ENCODE results near the gene HOXA9.

Gene HOXA9

GRCh38 chr7:27150568-27151340 is 14.6 kb downstream of the HOXA9 start:
- H3K27ac ChIP-seq (ENCODE audit: low read length): no peak overlapping the region
- H3K36me3 ChIP-seq (ENCODE audit: insufficient read depth, low read depth, low read length): no peaks in the 10 kb centered on the region
- H3K9ac ChIP-seq (ENCODE audit: low read depth, low read length): no peak overlapping the region
- no peaks in the 10 kb centered on the region for H3K4me1 ChIP-seq (ENCODE audit: insufficient read depth, low read length)
- H3K27me3 ChIP-seq (ENCODE audit: insufficient read depth, low read length): peaks cover 100% of the 10 kb centered on the region
- peaks cover 20% of the 10 kb centered on the region; the same call in 1 of the 2 replicates for H3K9me3 ChIP-seq (ENCODE audit: insufficient read depth, low read depth, low read length)
- H3K4me3 ChIP-seq (ENCODE audit: low read length): peak overlapping the region; percentile 29; the same call in 1 of the 2 replicates

GRCh38 chr7:27149842-27150567 is 15.3 kb downstream of the HOXA9 start:
- H3K36me3 ChIP-seq (ENCODE audit: insufficient read depth, low read depth, low read length): no peaks in the 10 kb centered on the region
- H3K27me3 ChIP-seq (ENCODE audit: insufficient read depth, low read length): peaks cover 100% of the 10 kb centered on the region
- no peak overlapping the region for H3K4me3 ChIP-seq (ENCODE audit: low read length)
- no peak overlapping the region for H3K27ac ChIP-seq (ENCODE audit: low read length)
- H3K9ac ChIP-seq (ENCODE audit: low read depth, low read length): no peak overlapping the region
- H3K9me3 ChIP-seq (ENCODE audit: insufficient read depth, low read depth, low read length): peaks cover 17% of the 10 kb centered on the region; the same call in 1 of the 2 replicates
- H3K4me1 ChIP-seq (ENCODE audit: insufficient read depth, low read length): no peaks in the 10 kb centered on the region

DNA sequence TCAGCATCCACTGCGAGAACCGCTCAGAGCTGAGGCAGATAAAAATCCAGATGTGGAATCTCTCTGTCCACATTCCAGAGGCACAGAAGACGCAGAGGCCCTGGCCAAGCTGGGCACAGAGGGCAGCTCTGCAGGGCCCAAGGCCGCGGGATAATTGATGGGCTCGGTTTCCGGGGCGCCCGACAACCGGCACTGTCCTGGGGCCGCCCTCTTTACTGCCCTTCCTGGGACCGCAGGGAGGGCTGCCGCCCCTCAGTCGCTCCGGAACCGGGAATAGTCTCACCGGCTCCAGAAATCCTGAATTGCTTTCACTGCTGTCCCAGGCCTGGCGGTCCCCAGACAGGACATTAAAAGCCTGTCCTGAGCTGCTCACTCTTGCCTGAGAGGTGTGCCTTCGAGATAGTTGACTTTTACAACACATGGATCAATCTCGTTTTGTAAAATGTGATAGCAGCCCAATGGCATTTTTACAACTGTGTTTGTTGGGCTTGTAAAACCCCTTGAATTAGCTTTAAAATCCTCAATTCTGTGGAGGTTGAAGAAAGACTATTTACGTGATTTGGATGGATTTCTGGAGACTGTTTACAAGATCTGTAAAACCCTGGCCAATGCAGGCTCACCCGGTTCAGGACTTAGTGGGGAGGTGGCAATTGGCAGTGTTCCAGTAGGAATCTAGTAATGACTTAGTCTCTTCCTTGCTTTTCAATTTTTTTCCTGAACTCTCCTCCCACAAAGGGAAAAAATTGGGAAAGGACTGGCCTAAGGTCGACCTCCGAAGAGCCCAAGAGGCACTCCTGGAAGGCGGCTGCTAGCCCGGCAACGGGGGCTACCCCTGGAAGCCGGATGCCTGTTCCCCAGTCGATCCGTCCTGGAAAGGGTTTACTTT is 16.3 kb downstream of the HOXA9 start:
- H3K27ac ChIP-seq (ENCODE audit: low read length): no peak overlapping the region
- H3K9ac ChIP-seq (ENCODE audit: low read depth, low read length): no peak overlapping the region
- H3K4me3 ChIP-seq (ENCODE audit: low read length): no peak overlapping the region
- peaks cover 100% of the 10 kb centered on the region for H3K27me3 ChIP-seq (ENCODE audit: insufficient read depth, low read length)
- H3K36me3 ChIP-seq (ENCODE audit: insufficient read depth, low read depth, low read length): no peaks in the 10 kb centered on the region
- H3K9me3 ChIP-seq (ENCODE audit: insufficient read depth, low read depth, low read length): peaks cover 12% of the 10 kb centered on the region; the same call in 1 of the 2 replicates
- H3K4me1 ChIP-seq (ENCODE audit: insufficient read depth, low read length): no peaks in the 10 kb centered on the region

DNA sequence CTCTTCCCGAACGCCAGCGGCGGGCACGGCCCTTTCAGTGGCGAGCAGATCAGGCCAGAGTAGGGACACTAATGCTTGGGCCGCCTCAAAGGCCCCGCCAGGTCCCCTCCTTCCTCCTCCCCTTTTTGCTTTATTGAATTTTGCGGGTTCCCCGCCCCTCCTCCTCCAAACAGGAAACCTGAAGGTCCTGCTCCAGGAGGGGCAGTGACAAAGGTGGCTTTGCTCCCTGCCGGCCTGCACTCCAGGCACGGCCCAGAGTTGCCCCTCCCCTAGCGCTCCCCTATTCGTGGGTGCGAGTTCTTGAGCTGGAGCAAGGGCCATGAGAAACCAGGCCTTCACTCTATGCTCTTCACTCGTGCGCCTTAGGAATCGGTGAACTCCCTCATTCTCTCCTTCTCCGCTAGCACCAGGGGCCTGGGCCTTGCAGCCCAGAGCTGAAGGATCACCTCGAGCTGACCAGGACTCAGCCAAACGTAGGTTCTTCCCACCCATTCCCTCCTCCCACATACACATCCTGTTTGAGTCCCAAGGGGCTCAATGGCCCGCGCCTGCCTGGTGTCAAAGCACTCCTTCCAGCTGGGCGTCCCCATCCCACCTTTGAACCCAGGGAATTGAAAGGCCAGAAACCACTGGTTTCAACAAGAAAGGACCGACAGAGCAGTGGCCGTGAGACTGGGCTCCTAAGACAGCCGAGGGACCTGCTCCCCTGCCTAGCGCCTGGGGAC is 17.1 kb downstream of the HOXA9 start:
- peaks cover 100% of the 10 kb centered on the region for H3K27me3 ChIP-seq (ENCODE audit: insufficient read depth, low read length)
- peaks cover 9% of the 10 kb centered on the region; the same call in 1 of the 2 replicates for H3K9me3 ChIP-seq (ENCODE audit: insufficient read depth, low read depth, low read length)
- H3K27ac ChIP-seq (ENCODE audit: low read length): no peak overlapping the region
- no peaks in the 10 kb centered on the region for H3K4me1 ChIP-seq (ENCODE audit: insufficient read depth, low read length)
- no peak overlapping the region for H3K4me3 ChIP-seq (ENCODE audit: low read length)
- H3K36me3 ChIP-seq (ENCODE audit: insufficient read depth, low read depth, low read length): no peaks in the 10 kb centered on the region
- no peak overlapping the region for H3K9ac ChIP-seq (ENCODE audit: low read depth, low read length)

GRCh38 chr7:27147199-27148030 is 17.9 kb downstream of the HOXA9 start, which contains the start of gene HOXA6:
HOXA6 (minus strand) TSS chr7:27147774; CDS start chr7:27147749, 25 bp downstream.
- no peaks in the 10 kb centered on the region for H3K36me3 ChIP-seq (ENCODE audit: insufficient read depth, low read depth, low read length)
- H3K9me3 ChIP-seq (ENCODE audit: insufficient read depth, low read depth, low read length): peaks cover 9% of the 10 kb centered on the region; the same call in 1 of the 2 replicates
- H3K27me3 ChIP-seq (ENCODE audit: insufficient read depth, low read length): peaks cover 100% of the 10 kb centered on the region
- no peak within 1 kb of the TSS for H3K9ac ChIP-seq (ENCODE audit: low read depth, low read length)
- no peak within 1 kb of the TSS for H3K27ac ChIP-seq (ENCODE audit: low read length)
- H3K4me1 ChIP-seq (ENCODE audit: insufficient read depth, low read length): no peaks in the 10 kb centered on the region
- H3K4me3 ChIP-seq (ENCODE audit: low read length): no peak within 1 kb of the TSS

DNA sequence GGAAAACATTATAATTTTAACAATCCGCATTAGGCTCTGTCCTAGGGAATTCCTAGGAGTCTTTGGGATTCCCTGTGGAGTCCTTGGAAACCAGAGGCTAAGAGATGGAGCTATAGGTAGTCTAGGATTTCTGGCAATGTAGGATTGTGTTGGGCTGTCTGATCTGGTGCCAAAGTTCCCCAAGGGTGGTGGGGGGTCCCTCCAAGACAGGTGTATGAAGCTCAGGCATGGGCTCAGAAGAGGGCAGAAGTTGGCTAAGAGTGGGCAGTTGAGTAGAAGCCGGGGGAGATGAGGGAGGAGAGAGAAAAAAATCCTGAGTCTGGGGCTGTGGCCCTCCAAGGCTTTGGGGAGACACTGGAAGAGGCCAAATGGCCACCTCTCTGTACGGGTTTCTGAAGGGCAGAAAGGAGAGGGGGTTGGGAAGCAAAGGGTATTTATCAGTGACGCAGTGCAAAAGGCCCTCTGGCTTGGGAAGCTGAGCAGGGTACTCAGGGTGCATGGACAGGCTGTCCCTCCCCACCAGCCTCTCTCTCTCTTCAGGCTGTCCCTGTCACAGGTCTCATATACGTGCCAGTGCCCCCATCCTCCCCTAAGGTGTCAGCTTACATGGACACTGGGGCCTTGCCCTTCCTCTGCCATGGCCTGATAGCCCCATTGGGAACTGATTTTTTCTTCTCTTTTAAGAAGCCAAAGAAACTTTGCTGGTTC is 18.7 kb downstream of the HOXA9 start:
- Histone ChIP-seq H3K4me1 (ENCODE audit: insufficient read depth, low read length) (no peaks in the 10 kb centered on the region), H3K9ac (ENCODE audit: low read depth, low read length) (no peak overlapping the region), H3K27me3 (ENCODE audit: insufficient read depth, low read length) (peaks cover 100% of the 10 kb centered on the region), H3K36me3 (ENCODE audit: insufficient read depth, low read depth, low read length) (no peaks in the 10 kb centered on the region), H3K27ac (ENCODE audit: low read length) (no peak overlapping the region), H3K4me3 (ENCODE audit: low read length) (no peak overlapping the region), H3K9me3 (ENCODE audit: insufficient read depth, low read depth, low read length) (peaks cover 11% of the 10 kb centered on the region; the same call in 1 of the 2 replicates)

- Histone ChIP-seq H3K9ac (ENCODE audit: low read depth, low read length) (no peak overlapping the region), H3K36me3 (ENCODE audit: insufficient read depth, low read depth, low read length) (no peaks in the 10 kb centered on the region), H3K4me1 (ENCODE audit: insufficient read depth, low read length) (no peaks in the 10 kb centered on the region), H3K9me3 (ENCODE audit: insufficient read depth, low read depth, low read length) (peaks cover 14% of the 10 kb centered on the region; the same call in 1 of the 2 replicates), H3K4me3 (ENCODE audit: low read length) (no peak overlapping the region), H3K27ac (ENCODE audit: low read length) (no peak overlapping the region), H3K27me3 (ENCODE audit: insufficient read depth, low read length) (peaks cover 100% of the 10 kb centered on the region)
Measured at GRCh38 chr7:27145914-27146412, 19.4 kb downstream of the HOXA9 start.

GRCh38 chr7:27145165-27145913 is 20.0 kb downstream of the HOXA9 start:
- Histone ChIP-seq H3K27ac (ENCODE audit: low read length) (no peak overlapping the region), H3K9ac (ENCODE audit: low read depth, low read length) (no peak overlapping the region), H3K4me1 (ENCODE audit: insufficient read depth, low read length) (no peaks in the 10 kb centered on the region), H3K4me3 (ENCODE audit: low read length) (no peak overlapping the region), H3K9me3 (ENCODE audit: insufficient read depth, low read depth, low read length) (peaks cover 14% of the 10 kb centered on the region; the same call in 1 of the 2 replicates), H3K36me3 (ENCODE audit: insufficient read depth, low read depth, low read length) (no peaks in the 10 kb centered on the region), H3K27me3 (ENCODE audit: insufficient read depth, low read length) (peaks cover 100% of the 10 kb centered on the region)

DNA sequence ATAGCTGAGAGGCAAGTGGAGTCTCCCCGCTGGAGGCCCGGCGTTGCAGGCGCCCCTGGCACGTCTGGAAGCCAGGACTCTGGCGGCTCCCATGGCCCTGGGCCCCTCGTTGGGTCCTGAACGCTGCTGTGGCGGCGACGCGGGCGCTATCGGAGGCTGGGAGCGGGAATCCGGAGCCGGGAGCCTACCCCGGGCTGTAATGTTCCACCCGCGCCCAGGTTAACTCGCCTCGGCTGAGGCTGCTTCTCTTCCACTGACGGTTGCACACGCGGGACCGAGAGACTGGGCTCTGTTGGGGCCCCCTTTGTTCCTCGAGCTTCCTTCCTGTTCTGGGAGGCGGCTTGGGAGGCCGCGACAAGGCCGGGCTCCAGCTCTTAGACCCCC is 20.6 kb downstream of the HOXA9 start:
- H3K4me1 ChIP-seq (ENCODE audit: insufficient read depth, low read length): no peaks in the 10 kb centered on the region
- no peak overlapping the region for H3K27ac ChIP-seq (ENCODE audit: low read length)
- no peaks in the 10 kb centered on the region for H3K36me3 ChIP-seq (ENCODE audit: insufficient read depth, low read depth, low read length)
- H3K9ac ChIP-seq (ENCODE audit: low read depth, low read length): no peak overlapping the region
- peaks cover 100% of the 10 kb centered on the region for H3K27me3 ChIP-seq (ENCODE audit: insufficient read depth, low read length)
- H3K9me3 ChIP-seq (ENCODE audit: insufficient read depth, low read depth, low read length): peaks cover 14% of the 10 kb centered on the region; the same call in 1 of the 2 replicates
- H3K4me3 ChIP-seq (ENCODE audit: low read length): no peak overlapping the region

Data from iPS-20b (cell line).